Loucy (cell line): Measurements from ENCODE around the gene PTGES2.

ENCODE experiments used
- H2AFZ ChIP-seq: fragments of 200-600 bp; sonication (generic); 2 replicates; pipeline ENCODE4 v1.6.0; 2016; ENCODE audit warnings: antibody characterized with exemption, mild to moderate bottlenecking, low read length, moderate library complexity
- H3F3A ChIP-seq: fragments of 200-600 bp; 2 replicates; pipeline ENCODE4 v1.6.0; 2016; ENCODE audit warnings: antibody characterized with exemption, low read depth, mild to moderate bottlenecking
- H3K27me3 ChIP-seq: fragments of 200-600 bp; sonication (generic); 2 replicates; pipeline ENCODE4 v1.6.1; 2014; ENCODE audit warnings: low read length, mild to moderate bottlenecking; ENCODE audit not compliant: insufficient read depth, poor library complexity, severe bottlenecking
- H3K36me3 ChIP-seq: fragments of 200-600 bp; sonication (generic); 2 replicates; pipeline ENCODE4 v1.6.1; 2016; ENCODE audit warnings: low read length; ENCODE audit not compliant: insufficient read depth
- H3K4me1 ChIP-seq: fragments of 200-600 bp; sonication (generic); 2 replicates; pipeline ENCODE4 v1.5.1; 2014; ENCODE audit warnings: low read length, mild to moderate bottlenecking; ENCODE audit not compliant: insufficient read depth, poor library complexity, severe bottlenecking
- H3K4me2 ChIP-seq: fragments of 200-600 bp; sonication (generic); 2 replicates; pipeline ENCODE4 v1.6.0; 2014; ENCODE audit warnings: antibody characterized with exemption, low read length, low read depth, mild to moderate bottlenecking; ENCODE audit not compliant: poor library complexity, severe bottlenecking
- H3K4me3 ChIP-seq: fragments of 200-600 bp; sonication (generic); 2 replicates; pipeline ENCODE4 v1.5.1; 2014; ENCODE audit warnings: low read length, mild to moderate bottlenecking, mixed read lengths; ENCODE audit not compliant: poor library complexity, severe bottlenecking
- H3K79me2 ChIP-seq: fragments of 200-600 bp; sonication (generic); 2 replicates; pipeline ENCODE4 v1.6.1; 2014; ENCODE audit warnings: low read length; ENCODE audit not compliant: insufficient read depth
- H3K9ac ChIP-seq: fragments of 200-600 bp; sonication (generic); 2 replicates; pipeline ENCODE4 v1.6.0; 2014; ENCODE audit warnings: mild to moderate bottlenecking, low read depth, low read length, moderate library complexity; ENCODE audit not compliant: poor library complexity, severe bottlenecking
- H3K9me2 ChIP-seq: fragments of 200-600 bp; sonication (generic); replicated peaks from 2 replicates; pipeline ENCODE4 v1.6.1; 2016; ENCODE audit warnings: low read depth, low read length, mixed read lengths
- H3K9me3 ChIP-seq: fragments of 200-600 bp; sonication (generic); 2 replicates; pipeline ENCODE4 v1.6.1; 2014; ENCODE audit warnings: mild to moderate bottlenecking, antibody characterized with exemption, low read length, low read depth; ENCODE audit not compliant: insufficient read depth
- H4K20me1 ChIP-seq: fragments of 200-600 bp; sonication (generic); 2 replicates; pipeline ENCODE4 v1.6.0; 2014; ENCODE audit warnings: antibody characterized with exemption, low read length, mild to moderate bottlenecking; ENCODE audit not compliant: insufficient read depth, poor library complexity, severe bottlenecking
- CTCF ChIP-seq: fragments of 200-600 bp; sonication (generic); conservative IDR thresholded peaks from 2 replicates; pipeline ENCODE4 v1.5.1; 2014; ENCODE audit warnings: mild to moderate bottlenecking, antibody characterized with exemption, low read length
- EZH2phosphoT487 ChIP-seq: fragments of 200-600 bp; IDR thresholded peaks from 2 replicates; pipeline ENCODE4 v1.6.1; 2018; ENCODE audit warnings: antibody characterized with exemption, mild to moderate bottlenecking, moderate library complexity, borderline replicate concordance

The PTGES2 gene

GRCh38 chr9:128145536-128145935 is 18.0 kb upstream of the PTGES2 start:
- H3K79me2 ChIP-seq: no peaks in the 10 kb centered on the region
- no peaks in the 10 kb centered on the region for H3K27me3 ChIP-seq
- peaks cover 17% of the 10 kb centered on the region for H3K4me1 ChIP-seq
- no peak overlapping the region for H2AFZ ChIP-seq
- no peak overlapping the region for H3K9ac ChIP-seq
- H3K36me3 ChIP-seq: no peaks in the 10 kb centered on the region
- no peaks in the 10 kb centered on the region for H3K9me2 ChIP-seq
- H3K4me3 ChIP-seq: no peak overlapping the region
- no peaks in the 10 kb centered on the region for H4K20me1 ChIP-seq
- H3K4me2 ChIP-seq: no peak overlapping the region
- TF ChIP-seq EZH2phosphoT487 (no peak), CTCF (no peak)
- H3F3A ChIP-seq: no peaks in the 10 kb centered on the region
- H3K9me3 ChIP-seq: no peaks in the 10 kb centered on the region

- H3K9ac ChIP-seq: no peak overlapping the region
- no peaks in the 10 kb centered on the region for H4K20me1 ChIP-seq
- H2AFZ ChIP-seq: no peak overlapping the region
- H3K4me1 ChIP-seq: peaks cover 13% of the 10 kb centered on the region
- no peaks in the 10 kb centered on the region for H3F3A ChIP-seq
- no peaks in the 10 kb centered on the region for H3K79me2 ChIP-seq
- no peaks in the 10 kb centered on the region for H3K9me2 ChIP-seq
- H3K36me3 ChIP-seq: no peaks in the 10 kb centered on the region
- H3K4me2 ChIP-seq: no peak overlapping the region
- no peaks in the 10 kb centered on the region for H3K9me3 ChIP-seq
- H3K27me3 ChIP-seq: no peaks in the 10 kb centered on the region
- no peak for TF ChIP-seq CTCF
- no peak overlapping the region for H3K4me3 ChIP-seq
These were observed 17.0 kb upstream of the PTGES2 start for GRCh38 chr9:128144239-128145181.

- Histone ChIP-seq H3K79me2 (no peaks in the 10 kb centered on the region), H3K9me2 (no peaks in the 10 kb centered on the region), H3K9me3 (no peaks in the 10 kb centered on the region), H4K20me1 (no peaks in the 10 kb centered on the region), H3F3A (no peaks in the 10 kb centered on the region), H3K27me3 (no peaks in the 10 kb centered on the region), H3K4me2 (no peak overlapping the region), H3K4me3 (no peak overlapping the region), H3K9ac (no peak overlapping the region), H2AFZ (no peak overlapping the region), H3K4me1 (peaks cover 13% of the 10 kb centered on the region), H3K36me3 (no peaks in the 10 kb centered on the region)
- no peak for TF ChIP-seq CTCF
- TF ChIP-seq EZH2phosphoT487: no peak
These were observed 16.2 kb upstream of the PTGES2 start for GRCh38 chr9:128143525-128144238.
